Common myeloid progenitor, CD34-positive (primary cell): ENCODE results near the gene DLX4.

ENCODE experiments used
- CTCF ChIA-PET: fragments of 350-600 bp; sonication (Branson Sonifier 250); formaldehyde crosslinking; loops from one replicate; lab custom pipeline; 2021; ENCODE audit warnings: antibody characterized with exemption; lab: Charles Lee
- POLR2A ChIA-PET: fragments of 350-600 bp; sonication (Branson Sonifier 250); formaldehyde crosslinking; loops from one replicate; lab custom pipeline; 2021; ENCODE audit warnings: antibody characterized with exemption; lab: Charles Lee
- DNase-seq, 3 donors: peaks; one replicate each; pipeline versions ENCODE4 v3.0.0 to v3.0.0-alpha.2; 2013
- H3K27ac ChIP-seq, 2 experiments: 1 replicate in 1 of 2; 2 replicates in 1 of 2; pipeline ENCODE4 v1.7.0; 2013; ENCODE audit warnings: inconsistent platforms in 2 of 2, low read length in 2 of 2, mild to moderate bottlenecking in 2 of 2, low read depth in 1 of 2, moderate library complexity in 1 of 2; ENCODE audit not compliant: severe bottlenecking in 2 of 2, insufficient read depth in 1 of 2, poor library complexity in 1 of 2
- H3K27me3 ChIP-seq, 5 experiments: replicated peaks in 2 of 5; 1 replicate in 3 of 5; 2 replicates in 2 of 5; pipeline versions ENCODE4 v1.6.1 to v1.7.0; 2013; ENCODE audit warnings: low read length in 4 of 5, mild to moderate bottlenecking in 2 of 5, moderate library complexity in 2 of 5, inconsistent platforms in 1 of 5; ENCODE audit not compliant: insufficient read depth in 5 of 5, control insufficient read depth in 4 of 5
- H3K36me3 ChIP-seq, 4 experiments: 1 replicate in 2 of 4; 2 replicates in 2 of 4; pipeline versions ENCODE4 v1.6.1 to v1.7.0; 2013; ENCODE audit warnings: low read length in 3 of 4, control low read depth in 1 of 4, mild to moderate bottlenecking in 1 of 4; ENCODE audit not compliant: control insufficient read depth in 4 of 4, insufficient read depth in 4 of 4
- H3K4me1 ChIP-seq, 4 experiments: 1 replicate in 3 of 4; 2 replicates in 1 of 4; pipeline versions ENCODE4 v1.6.1 to v1.7.1; 2013; ENCODE audit warnings: low read length in 3 of 4, mild to moderate bottlenecking in 3 of 4, control low read depth in 1 of 4, inconsistent platforms in 1 of 4, moderate library complexity in 1 of 4; ENCODE audit not compliant: control insufficient read depth in 4 of 4, insufficient read depth in 4 of 4; ENCODE audit errors: control extremely low read depth in 1 of 4
- H3K4me3 ChIP-seq, 7 experiments: 1 replicate in 4 of 7; 2 replicates in 3 of 7; pipeline versions ENCODE4 v1.5.1 to v1.7.0; 2013; ENCODE audit warnings: mild to moderate bottlenecking in 7 of 7, low read length in 6 of 7, moderate library complexity in 6 of 7, inconsistent platforms in 2 of 7, low read depth in 2 of 7, control low read depth in 1 of 7; ENCODE audit not compliant: insufficient read depth in 4 of 7, control insufficient read depth in 1 of 7; ENCODE audit errors: extremely low read depth in 1 of 7
- H3K9me3 ChIP-seq, 5 experiments: 1 replicate in 4 of 5; 2 replicates in 1 of 5; pipeline versions ENCODE4 v1.6.1 to v1.7.1; 2013; ENCODE audit warnings: low read length in 4 of 5, mild to moderate bottlenecking in 2 of 5, inconsistent platforms in 1 of 5, low read depth in 1 of 5, moderate library complexity in 1 of 5; ENCODE audit not compliant: control insufficient read depth in 4 of 5, insufficient read depth in 2 of 5; ENCODE audit errors: control extremely low read depth in 1 of 5
- WGBS: methylation state at CpG from one replicate; pipeline ENCODE4 v1.1.5; 2013; ENCODE audit not compliant: insufficient coverage; 5-methylcytosine and 5-hydroxymethylcytosine counted together

The DLX4 gene

GRCh38 chr17:49977463-49978389 lies 8.7 kb downstream of the DLX4 start:
- Histone ChIP-seq H3K27ac (no peak overlapping the region), H3K4me3 (no peak overlapping the region), H3K36me3 (no peaks in the 10 kb centered on the region), H3K9me3 (no peaks in the 10 kb centered on the region), H3K27me3 (peaks cover 6 to 60% (median 33%) of the 10 kb centered on the region in 5 experiments), H3K4me1 (peaks cover 0 to 4% (median 1%) of the 10 kb centered on the region in 4 experiments)
- DNase-seq: no peak
- ChIA-PET CTCF (interaction anchor here (0.7 to 9.0 kb wide), 8 partner anchors 10 to 416 kb away, joined by 3 to 52 read pairs (median 4); no protein-coding TSS in a partner anchor), POLR2A (no interaction called here)
- WGBS: 91% methylated on average over 4 of the region's 7 CpGs

- WGBS: 55% methylated on average over 6 of the region's 13 CpGs
- H3K27me3 ChIP-seq: peaks cover 6 to 52% (median 27%) of the 10 kb centered on the region in 5 experiments
- no peaks in the 10 kb centered on the region for H3K36me3 ChIP-seq
- no peaks in the 10 kb centered on the region for H3K9me3 ChIP-seq
- H3K4me1 ChIP-seq: no peaks in the 10 kb centered on the region
- no peak for DNase-seq
- ChIA-PET CTCF (interaction anchor here (0.9 to 9.0 kb wide), 7 partner anchors 9 to 98 kb away, joined by 3 to 52 read pairs (median 4); no protein-coding TSS in a partner anchor), POLR2A (no interaction called here)
- H3K4me3 ChIP-seq: no peak overlapping the region
- H3K27ac ChIP-seq: no peak overlapping the region
These were observed 9.5 kb downstream of the DLX4 start for GRCh38 chr17:49978501-49978900.

- WGBS: 100% methylated on average over 1 of the region's 4 CpGs
- CTCF ChIA-PET: interaction anchor here (1.2 to 9.0 kb wide), 4 partner anchors 10 to 100 kb away, joined by 3 to 52 read pairs (median 8); no protein-coding TSS in a partner anchor
- no peaks in the 10 kb centered on the region for H3K9me3 ChIP-seq
- POLR2A ChIA-PET: no interaction called here
- H3K4me3 ChIP-seq: no peak overlapping the region
- H3K36me3 ChIP-seq: no peaks in the 10 kb centered on the region
- H3K27ac ChIP-seq: no peak overlapping the region
- peaks cover 0 to 44% (median 24%) of the 10 kb centered on the region in 5 experiments for H3K27me3 ChIP-seq
- DNase-seq: no peak
- H3K4me1 ChIP-seq: no peaks in the 10 kb centered on the region
These were observed 10.9 kb downstream of the DLX4 start for GRCh38 chr17:49979748-49980479.

GRCh38 chr17:49980703-49981197 lies 11.8 kb downstream of the DLX4 start:
- WGBS: 82% methylated on average over 7 of the region's 7 CpGs
- Histone ChIP-seq H3K27me3 (peaks cover 0 to 38% (median 20%) of the 10 kb centered on the region in 5 experiments), H3K4me1 (no peaks in the 10 kb centered on the region), H3K4me3 (no peak overlapping the region), H3K9me3 (no peaks in the 10 kb centered on the region), H3K36me3 (no peaks in the 10 kb centered on the region), H3K27ac (no peak overlapping the region)
- DNase-seq: no peak
- ChIA-PET POLR2A (no interaction called here), CTCF (interaction anchor here (2.0 to 9.0 kb wide), 2 partner anchors 9 to 17 kb away, joined by 11 to 52 read pairs; no protein-coding TSS in a partner anchor)

GRCh38 chr17:49984283-49984682 lies 15.3 kb downstream of the DLX4 start:
- Histone ChIP-seq H3K36me3 (no peaks in the 10 kb centered on the region), H3K4me3 (no peak overlapping the region), H3K4me1 (peaks cover 0 to 10% (median 7%) of the 10 kb centered on the region in 4 experiments), H3K27me3 (peaks cover 3 to 47% (median 20%) of the 10 kb centered on the region in 5 experiments), H3K27ac (no peak overlapping the region), H3K9me3 (no peaks in the 10 kb centered on the region)
- ChIA-PET POLR2A (no interaction called here), CTCF (interaction anchor here (1.0 to 6.2 kb wide), 4 partner anchors 13 to 76 kb away, joined by 3 to 33 read pairs (median 6); no protein-coding TSS in a partner anchor)
- 100% methylated on average over 3 of the region's 3 CpGs for WGBS
- DNase-seq: no peak

GRCh38 chr17:49984776-49985175 lies 15.8 kb downstream of the DLX4 start:
- POLR2A ChIA-PET: no interaction called here
- 50% methylated on average over 1 of the region's 2 CpGs for WGBS
- no peak overlapping the region for H3K4me3 ChIP-seq
- H3K36me3 ChIP-seq: no peaks in the 10 kb centered on the region
- H3K27me3 ChIP-seq: peaks cover 3 to 52% (median 20%) of the 10 kb centered on the region in 5 experiments
- no peaks in the 10 kb centered on the region for H3K9me3 ChIP-seq
- H3K4me1 ChIP-seq: peaks cover 0 to 15% (median 8%) of the 10 kb centered on the region in 4 experiments
- no peak for DNase-seq
- H3K27ac ChIP-seq: no peak overlapping the region
- CTCF ChIA-PET: interaction anchor here (3.8 to 6.2 kb wide), 2 partner anchors 12 to 34 kb away, joined by 10 to 33 read pairs; no protein-coding TSS in a partner anchor
